ENCODE results near the gene TPP1. TPM values are rescaled to one million over a fixed set of nuclear protein-coding genes. Genes with fewer than 3 reads are reported as not detected.

The TPP1 gene
- polyA plus RNA-seq, 1 donor (not counting 4 experiments of a cell fraction or from before 2014, with no cell fraction given) = 55.3 TPM

DNA sequence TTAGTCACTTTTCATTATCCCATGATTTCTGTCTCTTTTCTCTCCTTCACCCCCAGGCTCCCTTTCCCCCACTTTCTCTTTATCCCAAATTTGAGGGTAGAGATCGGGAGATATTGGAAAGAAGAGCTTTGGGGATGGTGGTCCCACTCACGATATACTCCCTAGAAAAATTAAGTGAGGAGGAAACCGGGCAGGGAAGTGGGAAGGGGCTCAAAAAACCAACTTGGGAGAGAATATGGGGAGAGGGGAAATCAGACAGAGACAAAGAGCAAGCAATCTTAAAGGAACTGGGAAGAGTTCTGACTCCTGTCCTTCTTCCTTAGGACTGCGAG lies 37.3 kb upstream of the TPP1 start:
- H3K27me3 ChIP-seq (ENCODE audit: control insufficient read depth, extremely low read depth, insufficient read depth, low read length) = peaks cover 55% of the 10 kb centered on the region
- no peaks in the 10 kb centered on the region for H4K20me1 ChIP-seq (ENCODE audit: control insufficient read depth, extremely low read depth, insufficient read depth, low read length)
- no peak overlapping the region for H3K4me2 ChIP-seq (ENCODE audit: control insufficient read depth, extremely low read depth, insufficient read depth, low read depth, low read length)
- no peak overlapping the region for H2AFZ ChIP-seq (ENCODE audit: control insufficient read depth, low read length)
- no peak for DNase-seq (ENCODE audit: low read depth, low spot score)
- no peak for FAIRE-seq
- dilution Hi-C loops (cut with MboI; ENCODE audit: extremely low pct_ligation_motif_present, low sequenced_read_pairs) = no loop called here
- H3K79me2 ChIP-seq (ENCODE audit: control insufficient read depth, insufficient read depth, low read length) = no peaks in the 10 kb centered on the region
- no peaks in the 10 kb centered on the region for H3K9me3 ChIP-seq (ENCODE audit: control insufficient read depth, low read depth, low read length)
- no peak overlapping the region for H3K4me3 ChIP-seq (ENCODE audit: control insufficient read depth in 2 of 3, extremely low read depth in 1 of 3, insufficient read depth in 2 of 3, low read depth in 1 of 3, low read length in 3 of 3)
- TF ChIP-seq EZH2 (IDR thresholded peaks at IDR 0.05; ENCODE audit: low read length) = no peak
- TF ChIP-seq, protein P1, sequence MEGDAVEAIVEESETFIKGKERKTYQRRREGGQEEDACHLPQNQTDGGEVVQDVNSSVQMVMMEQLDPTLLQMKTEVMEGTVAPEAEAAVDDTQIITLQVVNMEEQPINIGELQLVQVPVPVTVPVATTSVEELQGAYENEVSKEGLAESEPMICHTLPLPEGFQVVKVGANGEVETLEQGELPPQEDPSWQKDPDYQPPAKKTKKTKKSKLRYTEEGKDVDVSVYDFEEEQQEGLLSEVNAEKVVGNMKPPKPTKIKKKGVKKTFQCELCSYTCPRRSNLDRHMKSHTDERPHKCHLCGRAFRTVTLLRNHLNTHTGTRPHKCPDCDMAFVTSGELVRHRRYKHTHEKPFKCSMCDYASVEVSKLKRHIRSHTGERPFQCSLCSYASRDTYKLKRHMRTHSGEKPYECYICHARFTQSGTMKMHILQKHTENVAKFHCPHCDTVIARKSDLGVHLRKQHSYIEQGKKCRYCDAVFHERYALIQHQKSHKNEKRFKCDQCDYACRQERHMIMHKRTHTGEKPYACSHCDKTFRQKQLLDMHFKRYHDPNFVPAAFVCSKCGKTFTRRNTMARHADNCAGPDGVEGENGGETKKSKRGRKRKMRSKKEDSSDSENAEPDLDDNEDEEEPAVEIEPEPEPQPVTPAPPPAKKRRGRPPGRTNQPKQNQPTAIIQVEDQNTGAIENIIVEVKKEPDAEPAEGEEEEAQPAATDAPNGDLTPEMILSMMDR (optimal IDR thresholded peaks at IDR 0.05 in 1 of 3, IDR thresholded peaks at IDR 0.05 in 1 of 3, conservative IDR thresholded peaks at IDR 0.05 in 1 of 3; ENCODE audit: extremely low read depth in 1 of 3, insufficient read depth in 2 of 3, low read length in 3 of 3) = no peak
- H3K27ac ChIP-seq (ENCODE audit: control insufficient read depth, insufficient read depth, low read length) = no peak overlapping the region
- no peaks in the 10 kb centered on the region for H3K4me1 ChIP-seq (ENCODE audit: control insufficient read depth, extremely low read depth, insufficient read depth, low read length)
- H3K9ac ChIP-seq (ENCODE audit: control insufficient read depth, extremely low read depth, insufficient read depth, low read length) = no peak overlapping the region
- no peaks in the 10 kb centered on the region for H3K9me1 ChIP-seq (ENCODE audit: control insufficient read depth, extremely low read depth, insufficient read depth, low read length)
- H3K36me3 ChIP-seq (ENCODE audit: control insufficient read depth in 2 of 2, extremely low read depth in 1 of 2, insufficient read depth in 2 of 2, low read length in 2 of 2) = no peaks in the 10 kb centered on the region

DNA sequence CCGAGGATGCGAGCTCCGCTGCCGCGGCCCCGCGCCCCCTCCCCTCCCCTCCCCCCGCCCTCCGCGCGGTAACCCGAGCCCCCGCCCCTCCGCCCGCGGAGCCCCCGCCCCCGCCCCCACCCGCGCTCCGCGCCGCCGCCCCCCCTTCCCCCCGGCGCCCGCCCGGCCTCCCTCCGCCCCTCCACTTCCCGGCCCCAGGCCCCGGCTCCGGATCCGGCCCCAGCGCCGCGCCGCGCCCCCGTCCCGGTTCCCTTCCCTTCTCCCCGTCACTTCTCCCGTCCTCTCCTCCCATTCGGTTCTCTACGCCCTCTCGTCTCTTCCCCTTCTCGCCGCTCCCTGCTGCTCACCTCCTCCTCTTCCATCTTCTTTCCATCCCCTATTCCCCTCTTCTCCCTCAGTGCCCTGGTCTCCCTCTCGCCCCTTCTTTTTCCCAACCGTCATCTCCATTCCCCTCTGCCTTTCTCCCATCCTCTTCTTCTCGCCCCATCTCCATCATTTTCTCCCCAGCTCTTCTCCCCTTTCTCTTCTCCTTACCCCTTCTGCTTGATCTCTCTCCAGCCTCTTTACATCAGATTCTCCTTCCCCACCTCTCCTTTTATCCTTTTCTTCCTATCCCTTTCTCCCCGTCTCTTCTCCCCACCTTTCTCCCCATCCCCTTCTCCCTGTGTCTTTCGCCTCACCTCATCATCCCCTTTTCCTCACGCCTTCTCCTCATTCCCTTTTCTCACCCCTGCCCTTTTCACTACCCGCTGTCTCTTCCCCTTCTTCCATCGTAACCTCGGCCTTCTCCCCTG lies 36.8 kb upstream of the TPP1 start, which contains the start of gene DCHS1:
DCHS1 (minus strand) TSS at position 20 of the 794 bp plus-strand sequence. CDS start 14,196 bp downstream, outside the sequence.
- TF ChIP-seq, protein P1 (optimal IDR thresholded peaks at IDR 0.05 in 1 of 3, IDR thresholded peaks at IDR 0.05 in 1 of 3, conservative IDR thresholded peaks at IDR 0.05 in 1 of 3; ENCODE audit: extremely low read depth in 1 of 3, insufficient read depth in 2 of 3, low read length in 3 of 3) = no peak
- peak; percentile 98 for TF ChIP-seq EZH2 (IDR thresholded peaks at IDR 0.05; ENCODE audit: low read length)
- no peaks in the 10 kb centered on the region for H4K20me1 ChIP-seq (ENCODE audit: control insufficient read depth, extremely low read depth, insufficient read depth, low read length)
- no peaks in the 10 kb centered on the region for H3K36me3 ChIP-seq (ENCODE audit: control insufficient read depth in 2 of 2, extremely low read depth in 1 of 2, insufficient read depth in 2 of 2, low read length in 2 of 2)
- dilution Hi-C loops (cut with MboI; ENCODE audit: extremely low pct_ligation_motif_present, low sequenced_read_pairs) = no loop called here
- FAIRE-seq = no peak
- H3K4me2 ChIP-seq (ENCODE audit: control insufficient read depth, extremely low read depth, insufficient read depth, low read depth, low read length) = no peak within 1 kb of the TSS
- H3K9me3 ChIP-seq (ENCODE audit: control insufficient read depth, low read depth, low read length) = no peaks in the 10 kb centered on the region
- H3K4me3 ChIP-seq (ENCODE audit: control insufficient read depth in 2 of 3, extremely low read depth in 1 of 3, insufficient read depth in 2 of 3, low read depth in 1 of 3, low read length in 3 of 3) = no peak within 1 kb of the TSS
- H3K27ac ChIP-seq (ENCODE audit: control insufficient read depth, insufficient read depth, low read length) = no peak within 1 kb of the TSS
- H2AFZ ChIP-seq (ENCODE audit: control insufficient read depth, low read length) = no peak within 1 kb of the TSS
- H3K9me1 ChIP-seq (ENCODE audit: control insufficient read depth, extremely low read depth, insufficient read depth, low read length) = no peaks in the 10 kb centered on the region
- no peaks in the 10 kb centered on the region for H3K4me1 ChIP-seq (ENCODE audit: control insufficient read depth, extremely low read depth, insufficient read depth, low read length)
- no peak within 1 kb of the TSS for H3K9ac ChIP-seq (ENCODE audit: control insufficient read depth, extremely low read depth, insufficient read depth, low read length)
- no peaks in the 10 kb centered on the region for H3K79me2 ChIP-seq (ENCODE audit: control insufficient read depth, insufficient read depth, low read length)
- H3K27me3 ChIP-seq (ENCODE audit: control insufficient read depth, extremely low read depth, insufficient read depth, low read length) = peaks cover 55% of the 10 kb centered on the region
- no peak for DNase-seq (ENCODE audit: low read depth, low spot score)

All from keratinocyte (primary cell).